Smooth muscle cell (in vitro differentiated cells): Measurements from ENCODE around the gene RNF144A. TPM values are rescaled to one million over a fixed set of nuclear protein-coding genes. Genes with fewer than 3 reads are reported as not detected.

Source experiments
- DNase-seq: peaks from one replicate; lab custom pipeline; 2025; ENCODE audit not compliant: unreplicated experiment; lab: John Stamatoyannopoulos, UW
- H2AFZ ChIP-seq: fragments of 200-600 bp; sonication (generic); 2 replicates; pipeline ENCODE4 v1.6.0; 2016; ENCODE audit warnings: antibody characterized with exemption, low read depth, mild to moderate bottlenecking
- H3F3A ChIP-seq: fragments of 200-600 bp; sonication (generic); 2 replicates; pipeline ENCODE4 v1.6.0; 2017; ENCODE audit warnings: antibody characterized with exemption, low read depth
- H3K27ac ChIP-seq: fragments of 200-600 bp; sonication (generic); 2 replicates; pipeline ENCODE4 v1.5.1; 2016; ENCODE audit warnings: low read depth, mild to moderate bottlenecking
- H3K27me3 ChIP-seq: fragments of 200-600 bp; sonication (generic); 2 replicates; pipeline ENCODE4 v1.6.1; 2016; ENCODE audit warnings: low read depth, mild to moderate bottlenecking
- H3K36me3 ChIP-seq: fragments of 200-600 bp; sonication (generic); 2 replicates; pipeline ENCODE4 v1.5.1; 2016; ENCODE audit warnings: low read depth
- H3K4me1 ChIP-seq: fragments of 200-600 bp; sonication (generic); 2 replicates; pipeline ENCODE4 v1.5.1; 2016; ENCODE audit warnings: low read depth
- H3K4me2 ChIP-seq: fragments of 200-600 bp; sonication (generic); 2 replicates; pipeline ENCODE4 v1.6.0; 2016; ENCODE audit warnings: mild to moderate bottlenecking
- H3K4me3 ChIP-seq: fragments of 200-600 bp; sonication (generic); 2 replicates; pipeline ENCODE4 v1.5.1; 2016; ENCODE audit warnings: mild to moderate bottlenecking
- H3K79me2 ChIP-seq: fragments of 200-600 bp; sonication (generic); 2 replicates; pipeline ENCODE4 v1.6.0; 2016; ENCODE audit warnings: low read depth, mild to moderate bottlenecking
- H3K9ac ChIP-seq: fragments of 200-600 bp; sonication (generic); 2 replicates; pipeline ENCODE4 v1.6.0; 2016; ENCODE audit warnings: low read depth
- H3K9me3 ChIP-seq: fragments of 200-600 bp; sonication (generic); replicated peaks from 2 replicates; pipeline ENCODE4 v1.5.1; 2016; ENCODE audit warnings: low read depth
- H4K20me1 ChIP-seq: fragments of 200-600 bp; sonication (generic); 2 replicates; pipeline ENCODE4 v1.6.0; 2016; ENCODE audit warnings: low read depth
- WGBS: methylation state at CpG from one replicate; pipeline ENCODE4 v1.1.7; 2016; ENCODE audit warnings: low lambda C conversion rate; 5-methylcytosine and 5-hydroxymethylcytosine counted together
- polyA plus RNA-seq: library from polyadenylated mRNA; unstranded; fragments of >200 nt; fragmentation: Nextera tagmentation; extraction: Ambion mirVana; gene quantifications from 2 replicates; pipeline ENCODE4 v1.2.1, GENCODE V29; 2016
- total RNA-seq: library from RNA; depleted of rRNA; stranded (reverse); fragments of >200 nt; gene quantifications from 2 replicates; pipeline ENCODE4 v1.2.3, GENCODE V29; 2014
- TF ChIP-seq, protein P1 (sequence below): fragments of 200-600 bp; sonication (generic); IDR thresholded peaks from 2 replicates; pipeline ENCODE4 v1.5.1; 2017; ENCODE audit warnings: borderline replicate concordance, mild to moderate bottlenecking, antibody characterized with exemption; ENCODE audit not compliant: insufficient read depth, poor library complexity, severe bottlenecking

Gene RNF144A
- total and polyA plus RNA-seq, 2 experiments from 2014 or later = 10.0 to 23.3 TPM

DNA sequence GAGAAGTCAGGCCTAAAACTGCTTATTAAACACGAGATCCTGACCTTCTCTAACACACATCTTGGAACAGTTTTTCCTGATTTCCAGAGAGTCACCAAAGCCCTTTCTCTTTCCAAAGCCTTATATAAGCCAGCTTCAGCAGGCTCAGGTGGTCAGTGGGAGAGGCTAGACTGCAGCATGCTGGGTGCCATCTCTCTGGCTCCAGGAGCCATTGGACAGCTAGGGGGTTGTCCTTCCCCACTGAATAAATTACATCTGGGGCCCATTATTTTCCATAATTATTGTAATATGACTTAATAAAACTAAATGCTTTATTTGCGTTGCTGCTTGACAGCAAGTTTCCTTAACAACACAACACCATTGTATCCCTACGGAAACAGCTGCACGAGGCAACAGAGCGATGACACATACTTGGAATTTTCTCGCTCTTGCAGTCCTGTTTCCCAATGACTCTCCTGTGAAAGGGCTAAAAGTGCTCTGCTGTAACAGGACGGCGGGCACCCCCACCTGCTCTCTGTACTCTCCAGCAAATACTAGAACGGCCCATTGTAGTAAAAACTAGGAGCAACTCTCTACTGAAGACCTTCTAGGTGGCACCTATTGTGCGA is 160.6 kb downstream of the RNF144A start:
- WGBS = 71% methylated on average over 10 of the region's 10 CpGs

GRCh38 chr2:7083580-7084509 is 166.6 kb downstream of the RNF144A start:
- no peaks in the 10 kb centered on the region for H3K4me1 ChIP-seq
- no peak overlapping the region for H3K27ac ChIP-seq
- DNase-seq = no peak
- H3F3A ChIP-seq = no peaks in the 10 kb centered on the region
- no peaks in the 10 kb centered on the region for H3K79me2 ChIP-seq
- no peak overlapping the region for H3K4me3 ChIP-seq
- H3K9ac ChIP-seq = no peak overlapping the region
- TF ChIP-seq, protein P1, sequence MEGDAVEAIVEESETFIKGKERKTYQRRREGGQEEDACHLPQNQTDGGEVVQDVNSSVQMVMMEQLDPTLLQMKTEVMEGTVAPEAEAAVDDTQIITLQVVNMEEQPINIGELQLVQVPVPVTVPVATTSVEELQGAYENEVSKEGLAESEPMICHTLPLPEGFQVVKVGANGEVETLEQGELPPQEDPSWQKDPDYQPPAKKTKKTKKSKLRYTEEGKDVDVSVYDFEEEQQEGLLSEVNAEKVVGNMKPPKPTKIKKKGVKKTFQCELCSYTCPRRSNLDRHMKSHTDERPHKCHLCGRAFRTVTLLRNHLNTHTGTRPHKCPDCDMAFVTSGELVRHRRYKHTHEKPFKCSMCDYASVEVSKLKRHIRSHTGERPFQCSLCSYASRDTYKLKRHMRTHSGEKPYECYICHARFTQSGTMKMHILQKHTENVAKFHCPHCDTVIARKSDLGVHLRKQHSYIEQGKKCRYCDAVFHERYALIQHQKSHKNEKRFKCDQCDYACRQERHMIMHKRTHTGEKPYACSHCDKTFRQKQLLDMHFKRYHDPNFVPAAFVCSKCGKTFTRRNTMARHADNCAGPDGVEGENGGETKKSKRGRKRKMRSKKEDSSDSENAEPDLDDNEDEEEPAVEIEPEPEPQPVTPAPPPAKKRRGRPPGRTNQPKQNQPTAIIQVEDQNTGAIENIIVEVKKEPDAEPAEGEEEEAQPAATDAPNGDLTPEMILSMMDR = peak; percentile 52
- H3K36me3 ChIP-seq = no peaks in the 10 kb centered on the region
- no peak overlapping the region for H3K4me2 ChIP-seq
- H4K20me1 ChIP-seq = no peaks in the 10 kb centered on the region
- no peak overlapping the region for H2AFZ ChIP-seq
- WGBS = 38% methylated on average over 10 of the region's 10 CpGs
- H3K27me3 ChIP-seq = no peaks in the 10 kb centered on the region
- H3K9me3 ChIP-seq = no peaks in the 10 kb centered on the region

More for the DNA sequence above, 160.6 kb downstream of the RNF144A start:
- Histone ChIP-seq H3K36me3 (no peaks in the 10 kb centered on the region), H4K20me1 (no peaks in the 10 kb centered on the region), H3K4me1 (no peaks in the 10 kb centered on the region), H3K9ac (no peak overlapping the region), H3K27ac (no peak overlapping the region), H3K4me3 (no peak overlapping the region), H3F3A (no peaks in the 10 kb centered on the region), H3K79me2 (no peaks in the 10 kb centered on the region), H3K27me3 (no peaks in the 10 kb centered on the region), H2AFZ (no peak overlapping the region), H3K9me3 (no peaks in the 10 kb centered on the region), H3K4me2 (no peak overlapping the region)
- DNase-seq = no peak
- TF ChIP-seq, protein P1 = no peak

- no peak for DNase-seq
- H3K27me3 ChIP-seq = no peaks in the 10 kb centered on the region
- no peak overlapping the region for H2AFZ ChIP-seq
- no peaks in the 10 kb centered on the region for H3K36me3 ChIP-seq
- no peaks in the 10 kb centered on the region for H3F3A ChIP-seq
- no peaks in the 10 kb centered on the region for H4K20me1 ChIP-seq
- no peaks in the 10 kb centered on the region for H3K79me2 ChIP-seq
- no peak overlapping the region for H3K9ac ChIP-seq
- H3K27ac ChIP-seq = no peak overlapping the region
- H3K4me3 ChIP-seq = no peak overlapping the region
- no peaks in the 10 kb centered on the region for H3K4me1 ChIP-seq
- H3K4me2 ChIP-seq = no peak overlapping the region
- H3K9me3 ChIP-seq = no peaks in the 10 kb centered on the region
- TF ChIP-seq, protein P1 = no peak
Measured at GRCh38 chr2:7084601-7085000, 167.4 kb downstream of the RNF144A start.
